GM23248 (cell line): ENCODE measurements around the gene CLGN. TPM values are rescaled to one million over a fixed set of nuclear protein-coding genes. Genes with fewer than 3 reads are reported as not detected.
"Not testable (repeated sequence)": the region's sequence is repeated elsewhere in the genome, so short reads cannot be mapped to it uniquely, and the experiment has no call there.

ENCODE experiments used
- DNase-seq: peaks from one replicate; pipeline ENCODE4 v3.0.0-alpha.2; 2015
- H2AFZ ChIP-seq: fragments of 200-600 bp; sonication (generic); 2 replicates; pipeline ENCODE4 v1.6.1; 2016; ENCODE audit warnings: antibody characterized with exemption
- H3F3A ChIP-seq: fragments of 200-600 bp; sonication (generic); 2 replicates; pipeline ENCODE4 v1.6.1; 2016; ENCODE audit warnings: mild to moderate bottlenecking, antibody characterized with exemption, mixed run types; ENCODE audit not compliant: insufficient read depth
- H3K27ac ChIP-seq: fragments of 200-600 bp; sonication (generic); 2 replicates; pipeline ENCODE4 v1.5.1; 2016; ENCODE audit warnings: mild to moderate bottlenecking
- H3K27me3 ChIP-seq: fragments of 200-600 bp; sonication (generic); replicated peaks from 2 replicates; pipeline ENCODE4 v1.6.1; 2016; ENCODE audit warnings: mild to moderate bottlenecking; ENCODE audit not compliant: insufficient read depth
- H3K36me3 ChIP-seq: fragments of 200-600 bp; sonication (generic); 2 replicates; pipeline ENCODE4 v1.6.1; 2016; ENCODE audit warnings: low read depth, mild to moderate bottlenecking
- H3K4me1 ChIP-seq: fragments of 200-600 bp; sonication (generic); 2 replicates; pipeline ENCODE4 v1.6.1; 2016; ENCODE audit warnings: mild to moderate bottlenecking; ENCODE audit not compliant: insufficient read depth
- H3K4me2 ChIP-seq: fragments of 200-600 bp; sonication (generic); one replicate; pipeline ENCODE4 v1.6.1; 2016; ENCODE audit warnings: mild to moderate bottlenecking; ENCODE audit not compliant: unreplicated experiment
- H3K4me3 ChIP-seq: fragments of 200-600 bp; sonication (generic); 2 replicates; pipeline ENCODE4 v1.5.1; 2016; ENCODE audit warnings: mild to moderate bottlenecking
- H3K79me2 ChIP-seq: fragments of 200-600 bp; sonication (generic); 2 replicates; pipeline ENCODE4 v1.6.1; 2016; ENCODE audit warnings: mild to moderate bottlenecking; ENCODE audit not compliant: insufficient read depth
- H3K9ac ChIP-seq: fragments of 200-600 bp; sonication (generic); 2 replicates; pipeline ENCODE4 v1.6.1; 2016; ENCODE audit warnings: mild to moderate bottlenecking
- H3K9me2 ChIP-seq: fragments of 200-600 bp; sonication (generic); 2 replicates; pipeline ENCODE4 v1.6.1; 2016; ENCODE audit warnings: mixed run types, mild to moderate bottlenecking, moderate library complexity; ENCODE audit not compliant: insufficient read depth
- H3K9me3 ChIP-seq: fragments of 200-600 bp; sonication (generic); one replicate; pipeline ENCODE4 v1.6.1; 2017; ENCODE audit warnings: low read depth
- H4K20me1 ChIP-seq: fragments of 200-600 bp; sonication (generic); 2 replicates; pipeline ENCODE4 v1.6.0; 2016; ENCODE audit not compliant: insufficient read depth
- EZH2 ChIP-seq: fragments of 200-600 bp; sonication (generic); IDR thresholded peaks from 2 replicates; pipeline ENCODE4 v1.6.1; 2018; ENCODE audit warnings: antibody characterized with exemption, mild to moderate bottlenecking; ENCODE audit not compliant: insufficient read depth, poor library complexity, severe bottlenecking
- EZH2phosphoT487 ChIP-seq: fragments of 200-600 bp; sonication (generic); IDR thresholded peaks from 2 replicates; pipeline ENCODE4 v1.6.1; 2018; ENCODE audit warnings: antibody characterized with exemption, moderate library complexity, mild to moderate bottlenecking, low read depth; ENCODE audit not compliant: insufficient read depth
- whole genome bisulfite sequencing, 2 experiments: methylation state at CpG; one replicate each; pipeline ENCODE4 v1.1.6; 2015 to 2017; ENCODE audit warnings: low lambda C conversion rate in 2 of 2, low coverage in 1 of 2; ENCODE audit errors: missing lambda C conversion rate in 2 of 2; 5-methylcytosine and 5-hydroxymethylcytosine counted together
- in situ Hi-C: fragments of 300-500 bp; cut with MboI; formaldehyde crosslinking; loops from 2 replicates; pipeline ENCODE4 v1.15.0; 2020
- polyA plus RNA-seq: library from polyadenylated mRNA; unstranded; fragments of >200 nt; fragmentation: Nextera tagmentation; extraction: Ambion mirVana; gene quantifications from 2 replicates; pipeline ENCODE4 v1.2.1, GENCODE V29; 2016
- total RNA-seq: library from RNA; depleted of rRNA; stranded (reverse); fragments of >200 nt; shearing (Covaris generic); gene quantifications from 2 replicates; pipeline ENCODE4 v1.2.3, GENCODE V29; 2014

CLGN gene
- total and polyA plus RNA-seq, 2 experiments from 2014 or later: 2.5 to 5.1 TPM

GRCh38 chr4:140439644-140440142 lies 12.2 kb upstream of the CLGN start:
- H4K20me1 ChIP-seq: no peaks in the 10 kb centered on the region
- no peaks in the 10 kb centered on the region for H3K36me3 ChIP-seq
- no peak overlapping the region for H3K9ac ChIP-seq
- H3K9me3 ChIP-seq: no peaks in the 10 kb centered on the region
- H3K9me2 ChIP-seq: no peaks in the 10 kb centered on the region
- no peak overlapping the region for H2AFZ ChIP-seq
- DNase-seq: no peak
- H3K27me3 ChIP-seq: peaks cover 26% of the 10 kb centered on the region
- H3K79me2 ChIP-seq: no peaks in the 10 kb centered on the region
- TF ChIP-seq EZH2: no peak
- no peak for TF ChIP-seq EZH2phosphoT487
- no peak overlapping the region for H3K27ac ChIP-seq
- in situ Hi-C loops: no loop called here
- H3K4me1 ChIP-seq: no peaks in the 10 kb centered on the region
- H3K4me2 ChIP-seq: no peak overlapping the region
- no peak overlapping the region for H3K4me3 ChIP-seq
- H3F3A ChIP-seq: no peaks in the 10 kb centered on the region

GRCh38 chr4:140427919-140428471 lies 547 bp upstream of the CLGN start:
- Histone ChIP-seq H3K4me1 (peaks cover 20% of the 10 kb centered on the region), H4K20me1 (no peaks in the 10 kb centered on the region), H3K27ac (no peak overlapping the region), H3F3A (peaks cover 18% of the 10 kb centered on the region), H3K4me2 (peak overlapping the region; percentile 84), H3K36me3 (no peaks in the 10 kb centered on the region), H3K9me2 (no peaks in the 10 kb centered on the region), H3K27me3 (no peaks in the 10 kb centered on the region), H3K9me3 (no peaks in the 10 kb centered on the region), H3K4me3 (peak overlapping the region; percentile 83), H2AFZ (peak overlapping the region; percentile 88), H3K79me2 (no peaks in the 10 kb centered on the region), H3K9ac (peak overlapping the region; percentile 48)
- TF ChIP-seq EZH2 (no peak), EZH2phosphoT487 (no peak)
- DNase-seq: peak; percentile 1
- in situ Hi-C loops: no loop called here
- WGBS, 2 experiments: 45 to 48% methylated on average over 7 of the region's 7 CpGs

- H3K27ac ChIP-seq: no peak overlapping the region
- H3K4me2 ChIP-seq: peak overlapping the region; percentile 84
- no peaks in the 10 kb centered on the region for H3K36me3 ChIP-seq
- H3K79me2 ChIP-seq: no peaks in the 10 kb centered on the region
- H3K9ac ChIP-seq: no peak overlapping the region
- peak; percentile 1 for DNase-seq
- peaks cover 26% of the 10 kb centered on the region for H3K4me1 ChIP-seq
- in situ Hi-C loops: no loop called here
- no peak for TF ChIP-seq EZH2phosphoT487
- TF ChIP-seq EZH2: no peak
- no peaks in the 10 kb centered on the region for H4K20me1 ChIP-seq
- 11 to 13% methylated on average over 23 of the region's 23 CpGs for WGBS, 2 experiments
- H3K27me3 ChIP-seq: no peaks in the 10 kb centered on the region
- H3K4me3 ChIP-seq: peak overlapping the region; percentile 83
- H3F3A ChIP-seq: peaks cover 25% of the 10 kb centered on the region
- H3K9me3 ChIP-seq: no peaks in the 10 kb centered on the region
- no peaks in the 10 kb centered on the region for H3K9me2 ChIP-seq
- H2AFZ ChIP-seq: peak overlapping the region; percentile 88
Observed at GRCh38 chr4:140426610-140427105, 790 bp downstream of the CLGN start.

- Histone ChIP-seq H3K9me3 (no peaks in the 10 kb centered on the region), H3K4me2 (peak overlapping the region; percentile 9), H2AFZ (no peak overlapping the region), H3K4me3 (no peak overlapping the region), H3K36me3 (no peaks in the 10 kb centered on the region), H3K9me2 (no peaks in the 10 kb centered on the region), H3K79me2 (no peaks in the 10 kb centered on the region), H3K27ac (peak overlapping the region; percentile 49), H4K20me1 (no peaks in the 10 kb centered on the region), H3K4me1 (peaks cover 26% of the 10 kb centered on the region), H3F3A (peaks cover 25% of the 10 kb centered on the region), H3K27me3 (no peaks in the 10 kb centered on the region), H3K9ac (no peak overlapping the region)
- in situ Hi-C loops: no loop called here
- TF ChIP-seq EZH2 (no peak), EZH2phosphoT487 (no peak)
- DNase-seq: peak; percentile 69
Observed at GRCh38 chr4:140423106-140423505, 4.3 kb downstream of the CLGN start.

GRCh38 chr4:140413130-140413969 lies 14.1 kb downstream of the CLGN start:
- H3K27me3 ChIP-seq, DNase-seq, H3K4me3 ChIP-seq, H3K9ac ChIP-seq, H3K9me3 ChIP-seq, H2AFZ ChIP-seq, H3K27ac ChIP-seq, H3K9me2 ChIP-seq, H3K79me2 ChIP-seq, H3K4me1 ChIP-seq, H3F3A ChIP-seq, in situ Hi-C loops, H3K4me2 ChIP-seq, H3K36me3 ChIP-seq, H4K20me1 ChIP-seq: not testable (repeated sequence)
- 86 to 91% methylated on average over 19 to 31 of the region's 32 CpGs for WGBS, 2 experiments
